A673 (cell line): ENCODE data around the gene KLHL17. TPM values are rescaled to one million over a fixed set of nuclear protein-coding genes. Genes with fewer than 3 reads are reported as not detected.

Source experiments
- BruUV-seq: library from RNA; stranded (reverse); fragments of 400-500 nt; replicated peaks from 2 replicates; lab custom pipeline; 2021; lab: Mats Ljungman, UMichigan
- CTCF ChIA-PET: fragments of 300-600 bp; sonication (Branson Sonifier 250); formaldehyde crosslinking; loops from one replicate; lab custom pipeline; 2022; ENCODE audit warnings: antibody characterized with exemption; lab: Charles Lee
- POLR2A ChIA-PET: fragments of 300-600 bp; sonication (Branson Sonifier 250); formaldehyde crosslinking; loops from one replicate; lab custom pipeline; 2022; ENCODE audit warnings: antibody characterized with exemption; ENCODE audit not compliant: low non-redundant PET; lab: Charles Lee
- DNase-seq: peaks from one replicate; pipeline ENCODE4 v3.0.0-alpha.2; 2015; ENCODE audit warnings: low spot score
- H3K27ac ChIP-seq: fragments of 200-600 bp; sonication (generic); 2 replicates; pipeline ENCODE4 v1.5.1; 2016; ENCODE audit warnings: mixed run types, low read depth, mild to moderate bottlenecking, mixed read lengths, antibody characterized with exemption, low read length; ENCODE audit not compliant: poor library complexity, severe bottlenecking
- H3K27me3 ChIP-seq: fragments of 200-600 bp; sonication (generic); replicated peaks from 2 replicates; pipeline ENCODE4 v1.6.1; 2017; ENCODE audit warnings: mixed run types, low read depth, mild to moderate bottlenecking, mixed read lengths, antibody characterized with exemption, low read length; ENCODE audit not compliant: insufficient read depth, poor library complexity
- H3K36me3 ChIP-seq: fragments of 200-600 bp; sonication (generic); 2 replicates; pipeline ENCODE4 v1.6.1; 2016; ENCODE audit warnings: mixed run types, mild to moderate bottlenecking, mixed read lengths, antibody characterized with exemption, low read length; ENCODE audit not compliant: insufficient read depth, poor library complexity, severe bottlenecking
- H3K4me1 ChIP-seq: fragments of 200-600 bp; sonication (generic); 2 replicates; pipeline ENCODE4 v1.6.1; 2017; ENCODE audit warnings: mixed run types, mild to moderate bottlenecking, mixed read lengths, antibody characterized with exemption, low read length; ENCODE audit not compliant: insufficient read depth, poor library complexity, severe bottlenecking
- H3K4me3 ChIP-seq: fragments of 200-600 bp; sonication (generic); 2 replicates; pipeline ENCODE4 v1.5.1; 2016; ENCODE audit warnings: low read depth, mixed run types, mild to moderate bottlenecking, mixed read lengths, low read length; ENCODE audit not compliant: poor library complexity, severe bottlenecking
- H3K9me3 ChIP-seq: fragments of 200-600 bp; sonication (generic); 2 replicates; pipeline ENCODE4 v1.6.1; 2016; ENCODE audit warnings: mixed run types, low read depth, mild to moderate bottlenecking, mixed read lengths, antibody characterized with exemption, low read length; ENCODE audit not compliant: poor library complexity, severe bottlenecking
- CTCF ChIP-seq: fragments of 300-800, 200-600 bp; sonication (generic); conservative IDR thresholded peaks from 2 replicates; pipeline ENCODE4 v1.5.1; 2017; ENCODE audit warnings: low read depth, mild to moderate bottlenecking, antibody characterized with exemption, low read length, moderate library complexity, mixed read lengths
- EZH2 ChIP-seq: fragments of 200-600 bp; sonication (generic); IDR thresholded peaks from 2 replicates; pipeline ENCODE4 v1.6.1; 2017; ENCODE audit warnings: borderline replicate concordance, low read depth, mild to moderate bottlenecking, mixed read lengths, antibody characterized with exemption, low read length; ENCODE audit not compliant: poor library complexity, severe bottlenecking
- intact Hi-C: fragments of 100-400 bp; cut with micrococcal nuclease; formaldehyde crosslinking; loops from one replicate; pipeline ENCODE4 v1.10.0; 2022; ENCODE audit not compliant: unreplicated experiment
- total RNA-seq: library from RNA; stranded (reverse); gene quantifications from 2 replicates; pipeline ENCODE4 v1.2.3, GENCODE V29; 2021

KLHL17 gene
- total RNA-seq, 1 experiment from 2014 or later, result 43.3 TPM

- peak; percentile 67 for DNase-seq
- peak overlapping the region; percentile 70 for H3K4me3 ChIP-seq
- H3K27ac ChIP-seq, result no peak overlapping the region
- intact Hi-C loops, result no loop called here
- CTCF ChIA-PET, result no interaction called here
- TF ChIP-seq EZH2 (no peak), CTCF (no peak)
- H3K36me3 ChIP-seq, result no peaks in the 10 kb centered on the region
- no TSS peak for BruUV-seq
- no peaks in the 10 kb centered on the region for H3K27me3 ChIP-seq
- POLR2A ChIA-PET, result no interaction called here
- H3K4me1 ChIP-seq, result peaks cover 12% of the 10 kb centered on the region
- H3K9me3 ChIP-seq, result no peaks in the 10 kb centered on the region
These were observed 37.8 kb downstream of the KLHL17 start for GRCh38 chr1:997993-998744.

GRCh38 chr1:998745-998994 is 38.3 kb downstream of the KLHL17 start:
- peak overlapping the region; percentile 42 for H3K27ac ChIP-seq
- POLR2A ChIA-PET, result no interaction called here

GRCh38 chr1:998995-999724 is 38.8 kb downstream of the KLHL17 start:
- no peaks in the 10 kb centered on the region for H3K36me3 ChIP-seq
- TSS peak; percentile 75 for BruUV-seq
- peaks cover 12% of the 10 kb centered on the region for H3K4me1 ChIP-seq
- DNase-seq, result no peak
- ChIA-PET POLR2A (interaction anchor here (0.6 kb wide), 1 partner anchor 57 kb away, joined by 6 read pairs; no protein-coding TSS in a partner anchor), CTCF (interaction anchor here (0.8 kb wide), 1 partner anchor 57 kb away, joined by 5 read pairs; no protein-coding TSS in a partner anchor)
- H3K4me3 ChIP-seq, result peak overlapping the region; percentile 70
- no peaks in the 10 kb centered on the region for H3K27me3 ChIP-seq
- intact Hi-C loops, result no loop called here
- peak overlapping the region; percentile 98 for H3K27ac ChIP-seq
- H3K9me3 ChIP-seq, result no peaks in the 10 kb centered on the region
- TF ChIP-seq CTCF (no peak), EZH2 (no peak)

More at GRCh38 chr1:998745-998994, 38.3 kb downstream of the KLHL17 start:
- DNase-seq, result peak; percentile 60
- Histone ChIP-seq H3K36me3 (no peaks in the 10 kb centered on the region), H3K4me1 (peaks cover 12% of the 10 kb centered on the region), H3K27me3 (no peaks in the 10 kb centered on the region), H3K4me3 (peak overlapping the region; percentile 70), H3K9me3 (no peaks in the 10 kb centered on the region)
- no peak for TF ChIP-seq CTCF
- no peak for TF ChIP-seq EZH2
- BruUV-seq, result no TSS peak
- intact Hi-C loops, result no loop called here
- CTCF ChIA-PET, result no interaction called here
